Lung (tissue), 12 donors: ENCODE results near the gene SIRT2. TPM values are rescaled to one million over a fixed set of nuclear protein-coding genes. Genes with fewer than 3 reads are reported as not detected.

Experiments
- ATAC-seq: fragments of 200-7000 bp; cut with Tn5 transposase; one replicate; pipeline ENCODE4 v1.9.1; 2020; ENCODE audit warnings: moderate number of reproducible peaks; ENCODE audit not compliant: insufficient read depth, low FRiP score
- DNase-seq, 3 donors: peaks; one replicate each; pipeline ENCODE4 v3.0.0-alpha.2; 2013 to 2017
- H3K27ac ChIP-seq, 2 donors: one replicate each; pipeline ENCODE4 v1.5.1; 2013; ENCODE audit warnings: mild to moderate bottlenecking in 2 of 2, moderate library complexity in 2 of 2, control low read depth in 1 of 2, inconsistent platforms in 1 of 2, low read depth in 1 of 2, low read length in 1 of 2
- H3K27me3 ChIP-seq, 3 donors: one replicate each; pipeline ENCODE4 v1.5.1; 2013; ENCODE audit warnings: low read length in 2 of 3; ENCODE audit not compliant: control insufficient read depth in 3 of 3, insufficient read depth in 3 of 3
- H3K36me3 ChIP-seq, 4 donors: one replicate each; pipeline ENCODE4 v1.5.1; 2013; ENCODE audit warnings: low read length in 4 of 4, mild to moderate bottlenecking in 1 of 4, moderate library complexity in 1 of 4; ENCODE audit not compliant: control insufficient read depth in 4 of 4, insufficient read depth in 4 of 4
- H3K4me1 ChIP-seq, 5 donors: one replicate each; pipeline ENCODE4 v1.5.1; 2013; ENCODE audit warnings: low read length in 5 of 5, mild to moderate bottlenecking in 2 of 5, moderate library complexity in 1 of 5; ENCODE audit not compliant: control insufficient read depth in 5 of 5, insufficient read depth in 5 of 5
- H3K4me3 ChIP-seq: one replicate; pipeline ENCODE4 v1.5.1; 2013; ENCODE audit warnings: mild to moderate bottlenecking, control low read depth, moderate library complexity
- H3K9ac ChIP-seq, 2 donors: one replicate each; pipeline ENCODE4 v1.5.1; 2013; ENCODE audit warnings: low read length in 2 of 2, control low read depth in 1 of 2; ENCODE audit not compliant: insufficient read depth in 1 of 2
- H3K9me3 ChIP-seq, 4 donors: one replicate each; pipeline ENCODE4 v1.5.1; 2013; ENCODE audit warnings: low read length in 3 of 4, mild to moderate bottlenecking in 1 of 4, moderate library complexity in 1 of 4; ENCODE audit not compliant: control insufficient read depth in 4 of 4, insufficient read depth in 3 of 4
- CTCF ChIP-seq: IDR thresholded peaks from 2 replicates; pipeline ENCODE4 v1.5.1; 2012; ENCODE audit warnings: mild to moderate bottlenecking; ENCODE audit errors: control extremely low read depth, extremely low read depth
- WGBS, 2 donors: extraction: QIAGEN DNeasy Blood & Tissue Kit; methylation state at CpG; one replicate each; pipeline ENCODE4 v1.1.7; 2013; 5-methylcytosine and 5-hydroxymethylcytosine counted together
- polyA plus RNA-seq, 2 donors: library from polyadenylated mRNA; stranded (reverse); fragments of 200-250 nt; gene quantifications; one replicate each; pipeline ENCODE4 v1.2.1, GENCODE V29; 2013
- total RNA-seq, 2 donors: library from RNA; depleted of rRNA in 1 of 2; stranded (reverse); fragments of >200 nt in 1 of 2; gene quantifications; one replicate each; pipeline ENCODE4 v1.2.1, GENCODE V29; 2014 to 2021
- donor health status: control.
- donor health status: control.
- donor health status: Bipolar disorder and iron deficiency.
- donor health status: healthy.
- donor health status: DM: yes; HTN: yes; CAD: no.

Gene SIRT2
- total and polyA plus RNA-seq, 4 donors, result 35.5 to 54.8 (median 48.5) TPM

DNA sequence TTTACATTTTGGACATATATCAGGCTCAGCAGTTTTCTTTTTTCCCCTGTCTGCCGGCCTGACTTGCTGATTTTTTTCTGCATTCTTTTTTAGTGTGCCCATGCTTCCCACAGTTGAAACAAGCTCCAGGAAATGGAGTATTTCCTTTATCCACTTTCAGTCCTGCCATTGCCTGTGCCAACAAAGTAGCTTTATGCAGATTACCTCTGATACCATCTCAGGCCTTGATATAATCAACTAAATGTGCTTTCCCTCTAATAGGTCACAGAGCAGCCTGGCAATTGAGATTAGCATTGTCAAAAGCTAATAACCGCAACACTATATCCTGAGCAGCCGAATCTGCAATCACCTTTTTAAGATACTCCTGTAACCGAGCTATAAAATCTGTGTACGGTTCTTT is 40.5 kb upstream of the SIRT2 start:
- DNase-seq (no peak), ATAC-seq (no peak)
- TF ChIP-seq CTCF, result no peak
- 27 to 50% methylated on average over 5 of the region's 5 CpGs for WGBS, 2 donors
- Histone ChIP-seq H3K4me3 (no peak overlapping the region), H3K27me3 (no peaks in the 10 kb centered on the region), H3K36me3 (peaks cover 0 to 12% (median 2%) of the 10 kb centered on the region in 4 donors), H3K9ac (no peak overlapping the region), H3K9me3 (no peaks in the 10 kb centered on the region), H3K27ac (no peak overlapping the region), H3K4me1 (no peaks in the 10 kb centered on the region)

GRCh38 chr19:38933544-38933943 is 34.1 kb upstream of the SIRT2 start:
- TF ChIP-seq CTCF, result no peak
- H3K9me3 ChIP-seq, result no peaks in the 10 kb centered on the region
- DNase-seq (no peak), ATAC-seq (no peak)
- H3K9ac ChIP-seq, result no peak overlapping the region
- 89 to 92% methylated on average over 4 of the region's 4 CpGs for WGBS, 2 donors
- no peaks in the 10 kb centered on the region for H3K27me3 ChIP-seq
- H3K4me3 ChIP-seq, result no peak overlapping the region
- H3K36me3 ChIP-seq, result peaks cover 0 to 8% (median 6%) of the 10 kb centered on the region in 4 donors
- peaks cover 0 to 16% (median 3%) of the 10 kb centered on the region in 5 donors for H3K4me1 ChIP-seq
- no peak overlapping the region for H3K27ac ChIP-seq

DNA sequence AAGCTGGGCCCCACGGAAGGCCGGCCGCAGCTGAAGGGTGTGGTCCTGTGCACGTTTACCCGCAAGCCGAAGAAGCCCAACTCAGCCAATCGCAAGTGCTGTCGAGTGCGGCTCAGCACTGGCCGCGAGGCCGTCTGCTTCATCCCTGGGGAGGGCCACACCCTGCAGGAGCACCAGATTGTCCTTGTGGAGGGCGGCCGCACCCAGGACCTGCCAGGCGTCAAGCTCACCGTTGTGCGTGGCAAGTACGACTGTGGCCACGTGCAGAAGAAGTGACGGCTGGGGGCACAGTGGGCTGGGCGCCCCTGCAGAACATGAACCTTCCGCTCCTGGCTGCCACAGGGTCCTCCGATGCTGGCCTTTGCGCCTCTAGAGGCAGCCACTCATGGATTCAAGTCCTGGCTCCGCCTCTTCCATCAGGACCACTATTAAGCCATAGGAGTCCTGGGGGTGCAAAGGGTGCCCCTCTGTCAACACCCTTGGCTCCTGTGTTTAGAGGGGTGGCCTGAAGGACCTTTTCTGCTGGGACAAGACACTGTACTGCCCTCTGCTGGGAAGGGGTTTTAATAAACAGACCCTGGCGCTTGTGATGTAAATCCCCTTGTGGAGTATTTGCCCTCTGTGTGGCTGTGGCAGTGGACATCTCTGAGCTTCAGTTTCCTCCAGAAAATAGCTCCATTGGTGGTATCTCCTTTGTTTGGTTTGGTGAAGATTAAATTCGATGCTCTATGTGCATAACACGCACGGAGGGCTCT is 33.2 kb upstream of the SIRT2 start:
- Histone ChIP-seq H3K9ac (no peak overlapping the region), H3K4me3 (no peak overlapping the region), H3K27ac (no peak overlapping the region), H3K27me3 (no peaks in the 10 kb centered on the region), H3K9me3 (no peaks in the 10 kb centered on the region), H3K36me3 (peaks cover 0 to 8% (median 6%) of the 10 kb centered on the region in 4 donors), H3K4me1 (peaks cover 0 to 16% (median 3%) of the 10 kb centered on the region in 5 donors)
- WGBS, 2 donors, result 92% methylated on average over 29 of the region's 29 CpGs
- no peak for ATAC-seq
- TF ChIP-seq CTCF, result no peak
- DNase-seq, result peak in 2 of 3 donors; percentile 25 to 47

GRCh38 chr19:38931521-38931793 is 32.0 kb upstream of the SIRT2 start:
- ATAC-seq (no peak), DNase-seq (no peak)
- Histone ChIP-seq H3K4me3 (peak overlapping the region; percentile 84), H3K27ac (peak overlapping the region in 1 of 2 donors; percentile 92), H3K9ac (peak overlapping the region; percentile 78 to 96), H3K27me3 (no peaks in the 10 kb centered on the region), H3K4me1 (peaks cover 0 to 16% (median 3%) of the 10 kb centered on the region in 5 donors), H3K36me3 (peaks cover 0 to 8% (median 6%) of the 10 kb centered on the region in 4 donors), H3K9me3 (no peaks in the 10 kb centered on the region)
- 25 to 43% methylated on average over 8 of the region's 8 CpGs for WGBS, 2 donors
- no peak for TF ChIP-seq CTCF
